ENCODE results near the gene VSIG2. TPM values are rescaled to one million over a fixed set of nuclear protein-coding genes. Genes with fewer than 3 reads are reported as not detected.

The VSIG2 gene
- total RNA-seq, 4 donors from 2014 or later: 1.5 to 2.4 TPM; not detected in 2

- Histone ChIP-seq H3K27me3 (peaks cover 0 to 38% of the 10 kb centered on the region in 2 donors), H3K9me3 (no peaks in the 10 kb centered on the region), H3K27ac (no peak overlapping the region), H3K4me1 (peaks cover 0 to 18% (median 7%) of the 10 kb centered on the region in 4 donors), H3K36me3 (no peaks in the 10 kb centered on the region), H3K4me3 (peak overlapping the region in 2 of 4 donors; percentile 54 to 59)
- WGBS, 2 donors: 50 to 61% methylated on average over 21 of the region's 21 CpGs
- TF ChIP-seq POLR2A (IDR thresholded peaks at IDR 0.05) (no peak), EP300 (IDR thresholded peaks at IDR 0.05) (no peak), CTCF (IDR thresholded peaks at IDR 0.05) (no peak)
- DNase-seq (ENCODE audit: low spot score in 2 of 2): no peak
Observed at GRCh38 chr11:124738713-124739478, 13.2 kb downstream of the VSIG2 start.

- Histone ChIP-seq H3K27me3 (peaks cover 0 to 27% of the 10 kb centered on the region in 2 donors), H3K9me3 (no peaks in the 10 kb centered on the region), H3K36me3 (no peaks in the 10 kb centered on the region), H3K27ac (no peak overlapping the region), H3K4me3 (no peak overlapping the region), H3K4me1 (peaks cover 0 to 18% (median 7%) of the 10 kb centered on the region in 4 donors)
- WGBS, 2 donors: 47 to 63% methylated on average over 7 of the region's 7 CpGs
- DNase-seq (ENCODE audit: low spot score in 2 of 2): no peak
- TF ChIP-seq CTCF (IDR thresholded peaks at IDR 0.05): no peak
- TF ChIP-seq POLR2A (IDR thresholded peaks at IDR 0.05): no peak
- no peak for TF ChIP-seq EP300 (IDR thresholded peaks at IDR 0.05)
Observed at GRCh38 chr11:124737638-124738305, 14.3 kb downstream of the VSIG2 start.

DNA sequence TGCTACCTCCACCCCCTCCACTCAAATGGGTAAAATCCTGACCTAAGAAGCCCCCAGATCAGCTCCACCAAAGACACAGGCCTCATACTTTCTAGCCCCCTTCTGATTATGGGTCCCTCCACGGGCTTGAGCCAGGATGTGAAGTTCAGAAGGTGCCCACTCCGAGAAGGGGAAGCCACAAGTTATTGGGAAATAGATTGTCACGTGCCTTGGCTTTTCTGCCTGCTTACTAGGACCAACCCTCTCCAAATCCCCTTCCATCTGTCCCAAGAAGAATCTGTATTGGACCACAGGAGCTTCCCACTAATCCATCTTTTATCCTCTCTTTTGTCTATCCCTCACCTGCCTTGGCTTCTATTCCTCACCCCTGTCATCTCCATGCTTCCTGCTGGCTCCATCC is 15.3 kb downstream of the VSIG2 start:
- Histone ChIP-seq H3K4me3 (no peak overlapping the region), H3K9me3 (no peaks in the 10 kb centered on the region), H3K4me1 (peaks cover 0 to 18% (median 7%) of the 10 kb centered on the region in 4 donors), H3K36me3 (no peaks in the 10 kb centered on the region), H3K27me3 (peaks cover 0 to 17% of the 10 kb centered on the region in 2 donors), H3K27ac (no peak overlapping the region)
- DNase-seq (ENCODE audit: low spot score in 2 of 2): peak in 1 of 2 donors; percentile 47
- 63 to 68% methylated on average over 3 of the region's 3 CpGs for WGBS, 2 donors
- TF ChIP-seq POLR2A (IDR thresholded peaks at IDR 0.05) (no peak), EP300 (IDR thresholded peaks at IDR 0.05) (peak in 1 of 2 donors; percentile 15), CTCF (IDR thresholded peaks at IDR 0.05) (no peak)

- 75 to 81% methylated on average over 4 of the region's 4 CpGs for WGBS, 2 donors
- DNase-seq (ENCODE audit: low spot score in 2 of 2): peak in 1 of 2 donors; percentile 38
- Histone ChIP-seq H3K27me3 (no peaks in the 10 kb centered on the region), H3K36me3 (no peaks in the 10 kb centered on the region), H3K4me1 (no peaks in the 10 kb centered on the region), H3K9me3 (no peaks in the 10 kb centered on the region), H3K27ac (no peak overlapping the region), H3K4me3 (no peak overlapping the region)
- TF ChIP-seq CTCF (IDR thresholded peaks at IDR 0.05): no peak
- TF ChIP-seq POLR2A (IDR thresholded peaks at IDR 0.05): no peak
- no peak for TF ChIP-seq EP300 (IDR thresholded peaks at IDR 0.05)
Observed at GRCh38 chr11:124732230-124732629, 19.8 kb downstream of the VSIG2 start.

- Histone ChIP-seq H3K27ac (no peak overlapping the region), H3K36me3 (no peaks in the 10 kb centered on the region), H3K4me1 (peaks cover 0 to 9% (median 0%) of the 10 kb centered on the region in 4 donors), H3K9me3 (no peaks in the 10 kb centered on the region), H3K4me3 (no peak overlapping the region), H3K27me3 (peaks cover 0 to 23% of the 10 kb centered on the region in 2 donors)
- TF ChIP-seq EP300 (IDR thresholded peaks at IDR 0.05) (no peak), POLR2A (IDR thresholded peaks at IDR 0.05) (no peak), CTCF (IDR thresholded peaks at IDR 0.05) (no peak)
- 82 to 89% methylated on average over 4 of the region's 4 CpGs for WGBS, 2 donors
- DNase-seq (ENCODE audit: low spot score in 2 of 2): no peak
Observed at GRCh38 chr11:124729571-124729970, 22.5 kb downstream of the VSIG2 start.
